HG02870 (cell line): ENCODE measurements around the gene TMEM41A.
"Not testable (repeated sequence)": the region's sequence is repeated elsewhere in the genome, so short reads cannot be mapped to it uniquely, and the experiment has no call there.

Experiments
- ATAC-seq: cut with Tn5 transposase; IDR thresholded peaks from one replicate; pipeline ENCODE4 v1.9.1; 2021; ENCODE audit warnings: mild to moderate bottlenecking, moderate library complexity; ENCODE audit not compliant: unreplicated experiment

Gene TMEM41A

GRCh38 chr3:185489462-185489861 is 9.4 kb downstream of the TMEM41A start:
- no peak for ATAC-seq

- no peak for ATAC-seq
These were observed 10.4 kb downstream of the TMEM41A start for GRCh38 chr3:185488465-185488864.

GRCh38 chr3:185486394-185486793 is 12.4 kb downstream of the TMEM41A start:
- no peak for ATAC-seq

- ATAC-seq, result no peak
These were observed 14.5 kb downstream of the TMEM41A start for GRCh38 chr3:185484296-185484695.

- no peak for ATAC-seq
These were observed 19.4 kb downstream of the TMEM41A start for GRCh38 chr3:185479373-185479945.

GRCh38 chr3:185477316-185477715 is 21.5 kb downstream of the TMEM41A start:
- no peak for ATAC-seq

GRCh38 chr3:185474922-185475321 is 23.9 kb downstream of the TMEM41A start:
- not testable (repeated sequence) for ATAC-seq

- no peak for ATAC-seq
These were observed 25.5 kb downstream of the TMEM41A start for GRCh38 chr3:185473290-185473815.

- ATAC-seq, result no peak
These were observed 28.5 kb downstream of the TMEM41A start for GRCh38 chr3:185470323-185470722.

GRCh38 chr3:185469542-185469941 is 29.3 kb downstream of the TMEM41A start:
- no peak for ATAC-seq

- ATAC-seq, result not testable (repeated sequence)
These were observed 32.7 kb downstream of the TMEM41A start for GRCh38 chr3:185466123-185466522.

GRCh38 chr3:185465471-185465870 is 33.4 kb downstream of the TMEM41A start:
- no peak for ATAC-seq

GRCh38 chr3:185460719-185461350 is 38.0 kb downstream of the TMEM41A start:
- ATAC-seq, result no peak

GRCh38 chr3:185460309-185460708 is 38.5 kb downstream of the TMEM41A start:
- no peak for ATAC-seq

GRCh38 chr3:185457376-185457775 is 41.5 kb downstream of the TMEM41A start:
- ATAC-seq, result no peak

GRCh38 chr3:185451432-185451831 is 47.4 kb downstream of the TMEM41A start:
- not testable (repeated sequence) for ATAC-seq

GRCh38 chr3:185448107-185448506 is 50.7 kb downstream of the TMEM41A start:
- no peak for ATAC-seq

- ATAC-seq, result no peak
These were observed 54.5 kb downstream of the TMEM41A start for GRCh38 chr3:185444329-185444728.

GRCh38 chr3:185442031-185442430 is 56.8 kb downstream of the TMEM41A start:
- no peak for ATAC-seq

- no peak for ATAC-seq
These were observed 58.9 kb downstream of the TMEM41A start for GRCh38 chr3:185439745-185440466.
